HG03066 (cell line): ENCODE measurements around the gene TELO2.

Experiments used
- ATAC-seq: cut with Tn5 transposase; IDR thresholded peaks from one replicate; pipeline ENCODE4 v1.9.1; 2021; ENCODE audit warnings: low read depth; ENCODE audit not compliant: unreplicated experiment

Gene TELO2

DNA sequence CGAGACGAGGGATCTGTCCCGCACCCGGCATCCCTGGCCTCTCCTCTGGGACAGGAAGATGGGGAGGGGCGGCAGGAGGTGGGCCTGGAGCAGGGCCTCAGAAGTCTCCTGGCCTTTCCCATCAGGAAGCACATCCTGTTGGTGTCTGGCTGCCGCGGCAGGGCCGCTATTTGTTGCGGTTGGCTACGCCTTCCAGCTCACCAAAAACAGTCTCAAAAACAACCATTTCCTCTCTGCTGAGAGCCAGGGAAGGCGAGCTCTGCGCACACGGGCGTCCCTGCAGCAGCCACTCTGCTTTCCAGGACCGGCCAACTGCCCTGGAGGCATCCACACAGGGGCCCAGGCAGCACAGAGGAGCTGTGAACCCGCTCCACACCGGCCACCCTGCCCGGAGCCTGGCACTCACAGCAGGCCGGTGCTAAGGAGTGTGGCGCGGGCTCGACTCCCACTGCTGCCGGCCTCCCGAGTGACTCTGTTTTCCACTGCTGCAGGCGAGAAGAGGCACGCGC is 40.3 kb downstream of the TELO2 start, which contains the start of gene TMEM204:
TMEM204 (plus strand) TSS at position 224 of the 509 bp plus-strand sequence. CDS start 610 bp downstream, outside the sequence.
- ATAC-seq: no peak

DNA sequence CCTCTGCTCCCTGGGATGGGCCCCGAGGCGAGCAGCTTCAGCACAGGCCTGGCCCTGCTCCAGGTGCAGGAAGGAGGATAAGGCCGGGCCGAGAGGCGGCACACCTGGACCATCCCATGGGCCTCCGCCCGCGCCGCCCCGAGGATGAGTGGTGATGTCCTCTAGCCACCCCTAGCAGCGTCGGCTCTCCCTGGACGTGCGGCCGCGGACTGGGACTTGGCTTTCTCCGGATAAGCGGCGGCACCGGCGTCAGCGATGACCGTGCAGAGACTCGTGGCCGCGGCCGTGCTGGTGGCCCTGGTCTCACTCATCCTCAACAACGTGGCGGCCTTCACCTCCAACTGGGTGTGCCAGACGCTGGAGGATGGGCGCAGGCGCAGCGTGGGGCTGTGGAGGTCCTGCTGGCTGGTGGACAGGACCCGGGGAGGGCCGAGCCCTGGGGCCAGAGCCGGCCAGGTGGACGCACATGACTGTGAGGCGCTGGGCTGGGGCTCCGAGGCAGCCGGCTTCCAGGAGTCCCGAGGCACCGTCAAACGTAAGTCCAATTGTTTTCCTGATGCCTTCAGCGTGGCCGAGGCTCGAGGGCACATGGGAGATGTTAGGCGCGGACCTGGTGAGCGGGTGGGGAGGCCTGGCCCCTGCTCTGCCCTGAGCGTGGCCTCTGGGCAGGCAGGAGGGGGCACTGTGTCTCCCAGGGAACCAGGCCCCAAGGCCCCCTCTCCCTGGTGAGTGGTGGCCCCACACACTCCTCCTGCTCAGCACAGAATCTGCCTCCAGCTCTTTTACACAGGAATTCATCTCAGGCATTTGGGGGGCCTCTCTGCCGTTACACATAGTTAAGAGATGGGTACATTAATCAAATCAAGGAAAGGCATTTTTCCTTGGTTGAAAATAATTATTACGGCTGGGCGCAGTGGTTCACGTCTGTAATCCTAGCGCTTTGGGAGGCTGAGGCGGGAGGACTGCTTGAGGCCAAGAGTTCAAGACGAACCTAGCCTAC is 41.2 kb downstream of the TELO2 start:
- ATAC-seq: no peak

DNA sequence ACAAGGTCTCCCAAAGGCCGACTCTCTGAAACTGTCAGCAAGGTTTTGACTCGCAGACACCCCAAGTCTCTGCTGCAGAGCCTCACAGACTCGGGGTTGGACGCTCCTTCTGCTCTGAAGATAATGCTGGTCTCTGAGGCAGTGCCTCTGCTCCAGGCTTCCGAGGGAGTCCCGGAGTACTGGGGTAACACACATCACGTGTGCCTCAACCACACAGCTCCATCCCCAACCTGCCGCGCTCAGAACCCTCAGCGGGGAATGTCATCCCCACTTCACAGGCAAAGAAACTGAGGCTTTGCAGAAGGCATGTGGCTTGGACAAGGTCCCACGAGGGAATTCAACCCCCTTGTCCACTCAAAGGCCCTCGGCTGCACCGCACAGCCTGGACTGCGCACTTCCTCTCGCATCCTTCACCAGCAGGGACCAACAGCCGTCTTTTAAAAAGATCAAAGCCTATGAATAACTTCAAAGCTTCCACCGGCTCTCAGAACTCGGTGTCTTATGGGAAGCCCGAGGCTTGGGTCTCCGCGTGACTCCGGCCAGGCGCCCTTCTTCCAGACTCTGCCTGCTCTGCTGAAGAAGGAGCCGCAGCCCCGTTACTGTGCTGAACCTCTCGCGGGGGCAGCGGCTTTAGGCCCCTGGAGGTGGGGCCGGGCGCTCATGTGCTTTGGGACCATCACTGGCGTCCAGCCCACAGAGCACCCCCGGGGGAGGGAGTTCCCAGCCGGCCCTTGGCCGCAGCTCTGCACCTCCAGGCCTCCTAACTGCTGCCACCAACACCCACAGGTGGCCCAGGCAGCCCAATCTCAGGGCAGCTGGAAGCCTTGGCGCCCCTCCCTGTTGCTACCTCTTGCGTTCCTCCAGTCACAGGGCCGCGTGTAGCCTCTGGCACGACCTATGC is 42.5 kb downstream of the TELO2 start:
- ATAC-seq: no peak

DNA sequence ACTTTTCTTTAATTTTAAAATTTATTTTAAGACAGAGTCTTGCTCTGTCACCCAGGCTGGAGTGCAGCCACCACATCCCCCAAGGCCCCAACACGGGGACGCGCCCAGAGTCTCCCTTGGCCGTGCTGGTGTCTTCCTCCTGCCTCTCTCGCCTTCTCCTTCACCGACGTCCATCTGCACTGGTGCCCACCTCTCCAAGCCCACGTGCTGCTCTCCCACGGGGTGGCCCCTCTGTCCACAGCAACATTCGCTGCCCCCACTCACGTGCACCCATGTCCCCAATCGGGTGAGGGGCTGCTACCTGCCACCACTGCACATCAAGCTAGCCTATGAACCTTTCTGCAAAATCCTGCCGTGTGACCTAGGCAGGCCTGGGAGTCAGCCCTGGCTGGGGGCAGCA is 43.4 kb downstream of the TELO2 start:
- no peak for ATAC-seq

DNA sequence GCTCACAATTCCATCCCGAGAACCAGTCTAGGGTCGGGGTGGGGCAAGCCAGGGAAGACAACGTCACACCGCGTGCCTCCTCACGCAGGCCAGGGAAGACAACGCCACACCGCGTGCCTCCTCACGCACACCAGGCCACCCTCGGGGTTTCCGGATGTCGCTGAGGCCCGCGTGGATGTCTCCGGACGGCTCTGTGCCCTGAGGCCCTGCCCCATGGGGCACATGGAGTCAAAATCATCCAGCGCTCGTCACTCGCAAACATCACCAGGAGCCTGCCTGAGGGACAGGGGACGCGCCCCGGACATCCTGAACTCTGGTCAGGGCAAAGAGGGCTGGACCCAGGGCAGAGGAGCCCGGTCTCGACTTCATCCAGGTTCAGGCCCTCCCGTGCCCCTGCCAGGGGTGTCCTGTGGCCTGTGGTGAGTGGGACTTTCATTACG is 44.0 kb downstream of the TELO2 start:
- ATAC-seq: no peak

DNA sequence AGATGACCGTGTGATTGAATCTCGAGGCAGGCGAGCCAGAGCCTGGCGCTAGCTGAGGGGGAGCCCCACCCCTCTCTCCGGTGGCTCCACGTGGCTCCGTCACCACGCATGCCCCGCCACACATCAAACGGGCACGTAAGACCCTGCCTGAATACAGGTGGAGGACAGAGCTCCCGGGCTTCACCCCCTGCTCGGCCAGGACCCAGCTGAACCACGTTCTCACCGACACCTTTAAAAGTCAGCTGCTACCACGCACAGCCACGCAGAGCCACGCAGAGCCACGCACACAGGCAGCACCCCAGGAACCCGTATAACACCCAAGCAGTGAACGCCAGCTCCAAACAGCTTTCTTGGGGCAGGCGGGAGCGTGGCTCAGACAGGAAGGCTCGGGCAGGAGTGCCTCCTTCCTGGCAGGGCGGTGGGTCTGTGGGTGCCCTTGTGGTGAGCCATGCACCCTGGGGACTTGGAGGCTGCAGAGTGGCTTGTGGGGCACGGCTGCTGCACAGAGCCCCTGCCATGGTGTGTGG is 44.7 kb downstream of the TELO2 start:
- no peak for ATAC-seq

DNA sequence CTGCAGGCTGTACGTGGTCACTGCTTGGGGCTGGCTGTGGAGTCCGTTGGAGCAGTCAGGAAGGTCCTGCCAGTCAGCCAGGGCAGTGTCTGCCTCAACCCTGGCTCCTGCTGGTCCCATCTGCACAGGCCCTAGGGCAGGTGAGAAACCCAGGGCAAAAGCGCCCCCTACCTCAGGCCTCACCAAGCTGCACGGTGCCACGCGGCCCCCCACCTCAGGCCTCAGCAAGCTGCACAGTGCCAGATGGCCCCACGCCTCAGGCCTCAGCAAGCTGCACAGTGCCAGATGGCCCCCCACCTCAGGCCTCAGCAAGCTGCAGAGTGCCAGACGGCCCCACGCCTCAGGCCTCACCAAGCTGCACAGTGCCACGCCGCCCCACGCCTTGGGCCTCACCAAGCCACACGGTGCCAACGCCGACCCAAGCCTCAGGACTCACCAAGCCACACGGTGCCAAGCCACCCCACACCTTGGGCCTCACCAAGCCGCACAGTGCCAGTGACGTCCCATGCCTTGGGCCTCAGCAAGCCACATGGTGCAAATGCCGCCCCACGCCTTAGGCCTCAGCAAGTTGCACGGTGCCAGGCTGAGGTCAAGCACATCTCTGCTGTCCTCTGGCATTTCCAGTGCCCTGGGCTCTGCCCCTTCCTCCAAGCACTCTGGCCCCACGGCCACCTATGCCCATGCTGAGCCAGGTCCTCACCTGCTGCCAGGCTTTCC is 45.8 kb downstream of the TELO2 start:
- ATAC-seq: no peak

DNA sequence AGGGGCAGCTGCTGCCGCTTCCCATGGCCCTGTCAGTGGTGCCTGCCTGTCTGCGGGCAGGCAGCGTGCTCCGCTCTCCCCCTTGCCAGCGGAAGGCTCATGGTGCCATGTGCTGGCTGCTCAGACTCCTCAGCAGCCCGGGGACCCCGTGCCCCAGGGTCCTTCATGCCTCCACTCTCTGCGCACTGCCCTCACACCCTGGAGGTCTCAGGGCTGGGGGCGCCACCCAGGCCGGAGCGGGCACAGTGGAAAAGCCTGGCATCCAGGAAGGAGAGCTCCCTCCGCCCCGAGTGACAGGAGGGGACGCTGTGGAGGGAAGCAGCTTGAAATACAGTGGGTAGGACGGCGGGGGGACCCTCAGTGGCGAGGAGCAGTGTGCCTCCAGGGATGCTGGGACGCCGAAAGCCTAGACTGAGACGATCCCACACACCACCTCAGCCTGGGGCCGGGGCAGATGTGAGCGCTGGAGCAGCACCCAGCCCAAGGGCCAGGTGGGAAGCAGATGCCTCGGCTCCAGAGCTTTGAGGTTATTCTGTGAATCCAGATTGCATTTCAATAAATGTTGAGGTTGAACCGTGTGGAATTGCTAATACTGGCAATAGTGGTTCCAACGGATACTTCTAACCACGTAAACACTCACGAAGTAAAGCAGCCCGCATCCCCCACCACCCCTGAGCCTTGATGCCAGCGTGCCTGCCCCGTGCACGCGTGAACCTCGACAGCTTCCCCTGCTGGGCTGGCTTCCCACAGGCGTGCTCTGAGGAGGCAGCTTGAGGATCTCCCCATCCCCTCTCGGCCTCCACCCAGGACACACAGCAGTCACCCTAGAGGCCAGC is 46.8 kb downstream of the TELO2 start:
- no peak for ATAC-seq

DNA sequence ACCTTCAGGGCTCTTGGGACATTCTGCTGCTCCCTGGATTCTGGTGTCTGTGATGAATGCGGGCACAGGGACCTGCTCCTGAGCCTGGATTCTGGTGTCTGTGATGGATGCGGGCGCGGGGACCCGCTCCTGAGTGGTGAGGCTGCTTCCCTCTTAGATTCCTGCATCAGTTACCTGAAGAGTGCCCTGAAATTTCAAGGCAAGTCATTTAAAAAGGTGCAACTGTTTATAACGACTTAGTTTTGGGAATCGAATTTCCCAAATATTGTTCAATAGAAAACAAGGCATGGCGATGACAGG is 47.3 kb downstream of the TELO2 start:
- no peak for ATAC-seq

DNA sequence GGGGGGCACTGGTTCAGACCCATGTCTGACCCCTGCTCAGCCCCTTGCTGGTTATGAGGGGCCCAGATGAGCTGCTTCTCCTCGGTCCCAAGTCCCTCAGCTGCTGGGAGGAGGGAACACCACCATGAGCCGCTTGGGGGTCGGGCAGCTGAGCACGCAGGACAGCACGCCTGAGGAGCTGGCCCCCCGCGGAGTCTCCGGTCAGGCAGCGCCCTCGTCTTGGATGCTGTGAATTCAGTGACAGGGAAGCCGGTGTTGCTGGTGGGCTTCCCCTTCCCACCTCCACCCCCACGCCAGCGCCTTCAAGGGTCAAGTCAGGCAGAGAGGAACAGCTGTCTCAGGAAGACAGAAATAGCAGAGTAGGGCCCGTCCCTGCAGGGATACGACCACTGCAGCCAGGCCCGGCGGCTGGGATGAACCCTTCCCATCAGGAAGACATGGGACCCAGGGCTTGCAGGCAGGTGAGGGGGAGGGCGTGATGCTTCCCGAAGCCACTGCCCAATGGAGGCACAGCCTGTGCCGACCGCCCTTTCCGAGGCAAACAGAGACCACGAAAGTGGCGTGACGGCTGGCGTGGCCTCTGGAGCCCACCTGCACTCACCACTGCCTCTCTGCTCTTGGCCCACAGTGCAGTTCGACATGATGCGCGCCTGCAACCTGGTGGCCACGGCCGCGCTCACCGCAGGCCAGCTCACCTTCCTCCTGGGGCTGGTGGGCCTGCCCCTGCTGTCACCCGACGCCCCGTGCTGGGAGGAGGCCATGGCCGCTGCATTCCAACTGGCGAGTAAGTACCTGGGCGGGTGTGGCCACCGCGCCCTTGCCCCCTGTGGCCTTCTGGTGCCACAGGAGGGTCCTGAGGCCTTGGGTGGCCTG is 48.4 kb downstream of the TELO2 start:
- no peak for ATAC-seq

DNA sequence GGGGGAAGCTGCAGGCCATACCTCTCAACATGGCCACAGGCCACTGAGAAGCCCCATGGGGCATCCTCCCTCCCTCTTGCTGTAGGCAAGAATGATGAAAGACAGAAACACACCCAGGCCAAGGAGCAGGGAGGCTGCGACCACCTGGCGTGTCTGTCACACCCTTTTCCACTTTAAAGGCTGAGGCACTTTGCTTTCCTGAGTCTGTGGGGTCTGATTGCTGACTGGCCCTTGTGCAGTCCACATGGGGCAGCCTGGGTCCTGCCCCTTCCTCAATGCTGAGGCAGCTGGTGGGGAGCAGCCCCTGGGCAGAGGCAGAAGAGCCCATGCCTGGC is 49.0 kb downstream of the TELO2 start:
- no peak for ATAC-seq

DNA sequence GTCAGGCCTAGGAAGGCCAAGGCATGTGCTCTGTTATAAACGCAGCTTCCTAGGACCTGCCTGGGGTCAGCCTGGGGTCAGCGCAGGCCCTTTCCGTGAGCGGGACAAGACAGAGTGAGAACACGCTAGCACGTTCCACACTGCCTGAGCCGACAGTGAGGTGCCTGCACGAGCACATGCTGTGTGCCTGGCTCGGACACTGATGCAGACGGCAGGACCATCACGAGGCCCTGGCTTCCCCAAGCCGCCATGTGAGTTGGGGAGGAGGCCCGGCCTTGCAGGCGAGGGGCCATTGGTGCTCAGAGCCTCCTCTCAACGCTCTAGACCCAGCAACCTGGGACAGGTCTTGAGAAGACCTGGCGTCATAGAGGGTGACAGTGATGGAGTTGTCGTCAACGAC is 49.4 kb downstream of the TELO2 start:
- ATAC-seq: no peak

DNA sequence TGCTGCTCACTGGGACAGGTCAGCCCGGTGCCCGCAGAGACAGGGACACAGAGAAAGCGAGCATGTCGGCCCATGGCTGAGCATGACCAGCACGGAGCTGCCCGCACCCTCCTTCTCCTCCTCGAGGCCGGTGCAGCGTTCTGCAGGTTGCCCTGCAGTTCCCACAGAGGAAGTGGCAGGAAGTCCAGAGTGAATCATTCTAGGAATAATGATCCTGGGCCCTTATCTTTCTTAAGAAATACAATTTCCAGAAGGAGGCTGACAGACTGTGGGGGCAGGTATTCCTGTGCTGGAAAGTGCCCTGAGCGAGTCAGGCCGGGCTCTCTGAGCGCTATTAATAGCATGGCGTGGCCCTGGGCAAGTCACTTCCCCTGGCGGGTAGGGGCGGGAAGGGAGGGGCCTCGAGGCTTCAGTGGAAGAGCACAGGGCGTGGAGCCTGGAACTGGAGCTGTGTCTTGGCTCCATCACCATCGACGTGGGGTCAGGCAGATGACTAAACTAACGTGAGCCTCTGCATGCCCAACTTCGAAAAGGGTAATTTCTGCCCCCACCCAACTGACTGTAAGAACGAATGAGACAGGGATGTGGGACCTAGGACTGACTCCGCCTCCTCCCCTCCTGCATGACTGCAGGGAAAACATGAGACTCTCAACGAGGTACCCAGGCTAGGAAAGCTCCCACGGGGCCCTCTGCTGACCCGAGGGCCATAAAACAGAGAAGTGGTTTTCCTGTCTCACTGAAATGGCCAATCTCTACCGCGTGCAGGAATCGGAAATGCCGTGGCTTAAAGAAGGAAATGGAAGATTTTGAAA is 50.1 kb downstream of the TELO2 start:
- no peak for ATAC-seq

DNA sequence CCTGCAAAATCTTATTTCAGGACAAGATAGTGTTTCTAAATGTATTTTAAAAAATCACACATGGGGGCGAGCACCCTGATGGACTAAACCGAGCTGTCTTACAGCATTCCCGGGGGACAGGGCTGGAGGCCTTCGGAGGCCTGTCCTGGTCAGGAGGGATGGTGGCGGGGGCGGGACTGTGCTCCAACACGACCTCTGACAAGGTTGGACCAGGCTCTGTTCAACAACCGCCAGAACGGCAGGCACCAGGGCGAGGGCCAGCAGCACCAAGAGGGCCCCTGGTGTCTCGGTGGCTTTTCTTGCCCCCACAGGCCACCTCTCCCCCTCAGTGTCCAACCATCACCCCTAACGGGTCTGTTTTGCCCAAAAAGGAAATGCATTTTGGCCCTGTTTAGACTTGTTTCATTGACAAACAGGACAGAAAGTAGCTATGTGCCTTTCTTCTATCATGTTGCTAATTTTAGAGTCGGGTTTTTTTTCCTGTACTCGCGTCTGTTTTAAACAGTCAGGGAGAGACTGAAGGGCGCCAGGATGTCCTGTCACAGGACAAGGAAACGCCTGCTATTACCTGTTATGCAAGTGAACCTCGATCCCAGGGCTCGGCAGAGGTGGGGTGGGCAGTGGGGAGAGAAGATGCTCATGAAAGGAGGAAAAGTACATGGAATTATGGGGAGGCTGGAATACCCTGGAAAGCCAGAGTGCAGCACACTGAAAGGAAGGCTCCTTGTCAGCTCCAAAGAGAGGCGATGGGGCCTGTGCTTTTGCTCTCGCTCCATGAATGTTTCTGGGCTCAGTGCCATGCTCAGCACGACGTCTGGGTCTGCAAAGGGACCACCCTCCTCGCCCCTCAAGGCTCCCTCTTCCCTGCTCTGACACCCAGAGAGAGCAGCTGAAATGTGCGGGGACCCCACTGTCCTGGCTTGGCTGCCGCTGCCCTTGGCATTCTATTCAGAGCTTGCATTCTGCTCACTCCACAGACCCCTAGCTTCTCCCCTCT is 52.2 kb downstream of the TELO2 start:
- ATAC-seq: no peak

DNA sequence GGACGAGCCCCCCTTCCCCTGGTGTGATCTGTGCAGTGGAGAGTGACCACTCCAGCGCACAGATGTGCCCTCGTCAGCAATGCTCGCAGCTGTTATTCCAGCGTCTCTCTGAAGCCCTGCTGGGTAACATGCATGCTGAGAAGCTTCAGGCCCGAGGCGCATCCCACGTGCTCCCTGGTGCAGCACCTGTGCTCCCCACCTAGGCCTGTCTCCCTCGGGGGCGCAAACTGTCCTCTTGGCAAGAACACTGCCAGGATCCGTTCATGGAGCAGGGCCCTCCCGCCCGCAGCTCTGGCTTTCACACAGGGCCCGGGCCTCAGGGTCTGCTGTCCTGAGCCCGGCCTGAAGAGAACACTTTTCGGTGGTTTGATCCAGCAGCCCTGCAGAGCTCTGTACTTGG is 53.3 kb downstream of the TELO2 start:
- no peak for ATAC-seq

DNA sequence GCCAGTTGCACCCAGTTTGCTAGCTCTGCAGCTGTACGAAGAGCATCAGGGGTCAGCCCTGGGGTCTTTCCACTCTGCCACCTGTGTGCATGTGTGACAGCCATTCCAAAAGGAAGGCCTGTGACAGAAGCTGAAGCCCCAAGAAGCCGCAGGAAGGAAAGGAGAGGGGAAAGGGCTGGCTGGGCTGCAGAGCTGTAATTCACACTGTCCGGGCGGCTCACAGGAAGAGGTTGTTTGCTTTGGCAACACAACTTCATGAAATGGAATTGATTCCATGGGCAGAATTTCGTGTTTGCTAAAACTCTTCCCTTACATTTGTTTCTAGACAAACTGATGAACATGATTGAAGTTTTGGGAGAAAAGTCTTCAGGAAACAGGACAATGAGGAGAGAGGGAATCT is 55.1 kb downstream of the TELO2 start:
- ATAC-seq: no peak

DNA sequence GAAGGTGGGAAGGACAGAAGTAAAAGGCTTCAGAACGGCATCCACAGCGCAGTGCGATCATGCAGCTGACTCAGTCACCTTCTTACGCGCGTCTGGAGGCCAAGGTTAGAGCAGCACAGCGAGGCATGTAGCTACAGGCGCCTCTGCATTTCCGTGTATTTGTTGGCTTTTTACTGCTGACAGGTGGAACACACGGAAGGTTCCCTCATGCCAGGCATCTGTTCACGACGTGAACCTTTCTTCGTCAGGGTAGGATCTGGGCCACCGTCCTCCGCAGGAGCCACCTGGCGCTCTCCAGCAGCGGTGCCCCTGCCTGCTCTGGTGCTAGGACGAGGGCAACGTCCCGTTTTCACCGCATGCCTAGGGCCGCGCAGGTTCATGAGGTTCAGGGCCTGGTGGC is 55.6 kb downstream of the TELO2 start:
- no peak for ATAC-seq
